PFSK-1 (cell line): Measurements from ENCODE around the gene GPC4.

ENCODE experiments used
- FOXP2 ChIP-seq: optimal IDR thresholded peaks from 2 replicates; pipeline ENCODE3; 2011; ENCODE audit warnings: borderline replicate concordance, control low read depth, inconsistent platforms; ENCODE audit not compliant: insufficient read depth; ENCODE audit errors: extremely low read length, extremely low read depth
- POLR2AphosphoS5 ChIP-seq: IDR thresholded peaks from 2 replicates; pipeline ENCODE4 v1.6.1; 2012; ENCODE audit warnings: low read depth, mild to moderate bottlenecking, control low read depth, low read length, moderate library complexity
- SIN3A ChIP-seq: IDR thresholded peaks from 2 replicates; pipeline ENCODE4 v1.6.1; 2012; ENCODE audit warnings: mild to moderate bottlenecking, low read length, moderate library complexity, borderline replicate concordance; ENCODE audit not compliant: insufficient read depth
- TAF1 ChIP-seq: IDR thresholded peaks from 2 replicates; pipeline ENCODE4 v1.6.1; 2012; ENCODE audit warnings: low read length, control low read depth, borderline replicate concordance; ENCODE audit not compliant: insufficient read depth
- TF ChIP-seq, protein P1 (sequence below), 2 experiments: IDR thresholded peaks; 2 replicates each; pipeline versions ENCODE4 v1.6.1 to v1.8.0; 2011 to 2012; ENCODE audit warnings: low read depth in 2 of 2, low read length in 2 of 2, control low read depth in 1 of 2, inconsistent platforms in 1 of 2, mild to moderate bottlenecking in 1 of 2, moderate library complexity in 1 of 2; ENCODE audit not compliant: insufficient read depth in 1 of 2

Gene GPC4

GRCh38 chrX:133402042-133402453 lies 13.2 kb downstream of the GPC4 start:
- TF ChIP-seq POLR2AphosphoS5 (0 out of 2 replicates have a peak, but pooled peaks have one; percentile 22), FOXP2 (no peak), TAF1 (no peak), SIN3A (peak; percentile 64; the same call in 1 of the 2 replicates)
- TF ChIP-seq, protein P1, sequence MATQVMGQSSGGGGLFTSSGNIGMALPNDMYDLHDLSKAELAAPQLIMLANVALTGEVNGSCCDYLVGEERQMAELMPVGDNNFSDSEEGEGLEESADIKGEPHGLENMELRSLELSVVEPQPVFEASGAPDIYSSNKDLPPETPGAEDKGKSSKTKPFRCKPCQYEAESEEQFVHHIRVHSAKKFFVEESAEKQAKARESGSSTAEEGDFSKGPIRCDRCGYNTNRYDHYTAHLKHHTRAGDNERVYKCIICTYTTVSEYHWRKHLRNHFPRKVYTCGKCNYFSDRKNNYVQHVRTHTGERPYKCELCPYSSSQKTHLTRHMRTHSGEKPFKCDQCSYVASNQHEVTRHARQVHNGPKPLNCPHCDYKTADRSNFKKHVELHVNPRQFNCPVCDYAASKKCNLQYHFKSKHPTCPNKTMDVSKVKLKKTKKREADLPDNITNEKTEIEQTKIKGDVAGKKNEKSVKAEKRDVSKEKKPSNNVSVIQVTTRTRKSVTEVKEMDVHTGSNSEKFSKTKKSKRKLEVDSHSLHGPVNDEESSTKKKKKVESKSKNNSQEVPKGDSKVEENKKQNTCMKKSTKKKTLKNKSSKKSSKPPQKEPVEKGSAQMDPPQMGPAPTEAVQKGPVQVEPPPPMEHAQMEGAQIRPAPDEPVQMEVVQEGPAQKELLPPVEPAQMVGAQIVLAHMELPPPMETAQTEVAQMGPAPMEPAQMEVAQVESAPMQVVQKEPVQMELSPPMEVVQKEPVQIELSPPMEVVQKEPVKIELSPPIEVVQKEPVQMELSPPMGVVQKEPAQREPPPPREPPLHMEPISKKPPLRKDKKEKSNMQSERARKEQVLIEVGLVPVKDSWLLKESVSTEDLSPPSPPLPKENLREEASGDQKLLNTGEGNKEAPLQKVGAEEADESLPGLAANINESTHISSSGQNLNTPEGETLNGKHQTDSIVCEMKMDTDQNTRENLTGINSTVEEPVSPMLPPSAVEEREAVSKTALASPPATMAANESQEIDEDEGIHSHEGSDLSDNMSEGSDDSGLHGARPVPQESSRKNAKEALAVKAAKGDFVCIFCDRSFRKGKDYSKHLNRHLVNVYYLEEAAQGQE (IDR thresholded peaks at IDR 0.05; ENCODE audit: insufficient read depth in 1 of 2, low read depth in 2 of 2, low read length in 2 of 2) = 0 out of 4 replicates have a peak, but pooled peaks of 1 of the 2 experiments have one; percentile 30

DNA sequence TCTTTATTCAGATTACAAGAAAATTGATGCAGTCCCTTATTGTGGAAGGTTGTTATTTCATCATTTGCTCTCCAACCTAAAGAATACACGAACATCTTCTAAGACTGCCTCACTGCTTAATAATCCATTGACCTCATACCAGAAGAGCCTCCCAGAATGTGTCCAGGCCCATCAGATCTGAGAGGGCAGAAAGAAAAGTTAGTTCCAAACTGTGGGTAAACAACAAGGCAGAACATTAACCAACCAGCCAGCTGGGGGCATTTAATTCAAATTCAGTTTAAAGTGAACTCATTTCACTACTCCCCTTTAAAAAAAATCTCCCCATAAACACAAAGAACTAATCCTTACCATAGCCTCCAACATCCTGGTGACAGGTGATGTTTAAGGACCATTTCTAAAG lies 13.8 kb downstream of the GPC4 start:
- TF ChIP-seq SIN3A = no peak
- TF ChIP-seq FOXP2 = no peak
- no peak for TF ChIP-seq TAF1
- no peak for TF ChIP-seq POLR2AphosphoS5
- TF ChIP-seq, protein P1 (IDR thresholded peaks at IDR 0.05; ENCODE audit: insufficient read depth in 1 of 2, low read depth in 2 of 2, low read length in 2 of 2) = no peak

GRCh38 chrX:133399411-133399810 lies 15.9 kb downstream of the GPC4 start:
- TF ChIP-seq, protein P1 (IDR thresholded peaks at IDR 0.05; ENCODE audit: insufficient read depth in 1 of 2, low read depth in 2 of 2, low read length in 2 of 2) = no peak
- TF ChIP-seq POLR2AphosphoS5 (no peak), SIN3A (no peak), FOXP2 (no peak), TAF1 (no peak)

- TF ChIP-seq, protein P1 (IDR thresholded peaks at IDR 0.05; ENCODE audit: insufficient read depth in 1 of 2, low read depth in 2 of 2, low read length in 2 of 2) = no peak
- TF ChIP-seq SIN3A (no peak), TAF1 (no peak), FOXP2 (no peak), POLR2AphosphoS5 (no peak)
Observed at GRCh38 chrX:133394765-133395164, 20.5 kb downstream of the GPC4 start.

DNA sequence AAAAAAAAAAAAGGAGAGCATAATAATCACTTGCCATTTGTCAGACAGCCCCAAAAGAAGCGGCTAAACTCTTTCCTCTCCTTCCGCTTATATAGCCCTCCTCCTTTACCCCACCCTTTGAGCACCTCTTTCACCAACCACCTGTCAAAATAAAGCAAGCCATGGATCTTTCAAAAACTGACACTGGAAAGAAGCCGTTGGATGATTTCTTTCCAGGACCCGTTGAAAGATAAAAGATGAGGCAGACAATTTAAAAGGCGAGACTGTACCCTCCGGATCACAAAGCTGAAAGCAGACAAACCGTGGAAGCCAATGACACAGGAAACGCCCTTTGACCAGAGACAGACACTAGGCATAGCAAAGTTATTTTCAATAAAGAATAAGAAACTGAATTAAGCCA lies 22.6 kb downstream of the GPC4 start:
- no peak for TF ChIP-seq TAF1
- TF ChIP-seq, protein P1 (IDR thresholded peaks at IDR 0.05; ENCODE audit: insufficient read depth in 1 of 2, low read depth in 2 of 2, low read length in 2 of 2) = no peak
- TF ChIP-seq POLR2AphosphoS5 = no peak
- TF ChIP-seq FOXP2 = no peak
- no peak for TF ChIP-seq SIN3A
